ENCODE measurements around the gene REEP1.

The REEP1 gene

DNA sequence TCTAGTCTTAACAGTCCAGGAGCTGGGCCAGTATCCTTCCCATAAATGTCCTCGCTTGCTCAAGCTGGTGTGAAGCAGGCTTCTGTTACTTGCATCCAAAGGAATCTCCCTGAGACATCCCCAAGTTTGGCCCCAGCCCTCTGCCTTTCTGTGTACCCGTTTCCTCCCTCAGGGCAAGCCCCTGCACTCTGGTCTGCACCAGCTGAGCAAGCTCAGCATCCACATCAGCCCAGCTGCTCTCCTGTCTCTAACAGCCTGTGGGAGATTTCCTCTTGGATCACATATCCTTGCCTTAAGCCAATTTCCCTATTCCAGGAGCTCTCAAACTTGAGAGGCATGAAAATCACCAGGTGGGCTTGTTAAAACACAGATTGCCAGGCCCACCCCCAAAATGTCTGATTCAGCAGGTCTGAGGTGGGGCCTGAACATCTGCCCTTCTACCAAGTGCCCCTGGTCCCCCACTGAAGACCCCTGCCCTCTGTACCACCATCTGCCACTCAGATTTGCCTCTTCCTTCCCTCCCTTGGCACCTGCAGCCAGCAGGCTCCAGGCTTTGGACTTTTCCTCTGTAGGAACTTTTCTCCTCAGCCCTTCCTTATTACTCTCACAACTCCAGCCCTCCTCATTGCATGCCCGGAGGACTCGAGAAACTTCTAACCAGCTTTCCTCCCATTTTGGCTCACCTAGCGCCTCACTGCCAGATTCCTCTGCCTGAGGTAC is 32.1 kb downstream of the REEP1 start:
- no peak for DNase-seq

GRCh38 chr2:86304416-86304815 is 33.0 kb downstream of the REEP1 start:
- DNase-seq: no peak

GRCh38 chr2:86302320-86302719 is 35.1 kb downstream of the REEP1 start:
- no peak for DNase-seq

DNA sequence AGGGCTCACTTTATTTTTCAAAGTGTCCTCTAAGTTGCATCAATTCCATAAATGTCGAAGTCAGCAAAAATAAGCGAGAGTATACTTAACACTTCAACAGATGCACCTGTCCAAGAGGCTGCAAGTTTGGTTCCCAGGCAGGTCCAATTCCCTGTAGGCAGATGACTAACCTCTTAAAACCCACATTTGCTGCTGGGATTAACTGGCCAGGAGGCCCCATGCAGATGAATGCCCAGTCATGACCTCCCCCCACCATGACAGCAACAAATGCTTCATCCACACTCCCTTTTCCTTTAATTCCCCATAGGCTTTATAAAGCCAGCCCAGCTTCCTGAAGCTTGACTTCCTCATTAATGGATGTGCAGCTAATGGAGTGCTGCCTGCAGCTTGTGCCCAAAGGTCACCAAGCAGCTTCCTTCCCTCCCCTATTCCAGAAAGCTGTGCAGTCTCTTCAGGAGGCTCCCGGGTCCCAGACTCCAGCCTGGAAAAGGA is 35.7 kb downstream of the REEP1 start:
- no peak for DNase-seq

- no peak for DNase-seq
Measured at GRCh38 chr2:86301009-86301408, 36.4 kb downstream of the REEP1 start.

GRCh38 chr2:86300496-86300895 is 36.9 kb downstream of the REEP1 start:
- no peak for DNase-seq

GRCh38 chr2:86298411-86299390 is 38.7 kb downstream of the REEP1 start:
- DNase-seq: no peak

GRCh38 chr2:86297382-86298147 is 39.9 kb downstream of the REEP1 start:
- DNase-seq: peak in 1 of 5 donors; percentile 28

- no peak for DNase-seq
Measured at GRCh38 chr2:86296947-86297346, 40.5 kb downstream of the REEP1 start.

- no peak for DNase-seq
Measured at GRCh38 chr2:86295066-86295465, 42.4 kb downstream of the REEP1 start.

DNA sequence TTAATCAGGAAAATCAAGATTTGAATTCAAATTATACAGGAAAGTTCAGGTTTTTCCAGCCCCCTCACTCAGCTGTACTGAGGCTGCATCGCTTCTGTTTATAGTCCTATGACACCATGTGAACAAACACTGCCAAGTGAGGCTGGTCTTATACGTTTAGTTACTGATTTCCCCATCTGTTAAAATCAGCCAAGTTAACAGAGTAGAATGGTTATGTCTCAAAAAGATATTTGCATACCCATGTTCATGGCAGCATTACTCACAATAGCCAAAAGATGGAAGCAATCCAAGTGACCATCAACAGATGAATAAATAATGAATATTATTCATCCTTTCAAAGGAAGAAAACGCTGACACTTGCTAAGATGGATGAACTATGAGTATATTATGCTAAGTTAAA is 43.8 kb downstream of the REEP1 start:
- DNase-seq: no peak

GRCh38 chr2:86292571-86293515 is 44.6 kb downstream of the REEP1 start:
- no peak for DNase-seq

DNA sequence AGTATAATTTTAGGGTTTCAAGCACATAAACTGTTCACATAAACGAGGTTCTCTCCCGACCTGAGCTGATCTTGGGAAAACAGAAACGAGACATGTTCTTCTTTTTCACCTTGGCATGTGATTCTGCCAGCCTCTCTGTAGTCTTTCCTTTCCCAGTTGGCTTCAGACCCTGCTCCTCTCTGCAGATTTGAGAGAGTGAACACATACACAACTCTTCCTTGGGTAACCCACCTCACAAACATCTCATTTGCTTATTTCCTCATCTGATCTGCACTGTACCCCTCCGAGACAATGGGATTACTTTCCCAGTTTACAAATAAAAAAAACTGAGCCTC is 46.1 kb downstream of the REEP1 start:
- DNase-seq: no peak

GRCh38 chr2:86290596-86291327 is 46.7 kb downstream of the REEP1 start:
- no peak for DNase-seq

- DNase-seq: no peak
Measured at GRCh38 chr2:86286516-86286915, 50.9 kb downstream of the REEP1 start.

GRCh38 chr2:86285981-86286380 is 51.4 kb downstream of the REEP1 start:
- DNase-seq: no peak

GRCh38 chr2:86285571-86285970 is 51.9 kb downstream of the REEP1 start:
- no peak for DNase-seq

DNA sequence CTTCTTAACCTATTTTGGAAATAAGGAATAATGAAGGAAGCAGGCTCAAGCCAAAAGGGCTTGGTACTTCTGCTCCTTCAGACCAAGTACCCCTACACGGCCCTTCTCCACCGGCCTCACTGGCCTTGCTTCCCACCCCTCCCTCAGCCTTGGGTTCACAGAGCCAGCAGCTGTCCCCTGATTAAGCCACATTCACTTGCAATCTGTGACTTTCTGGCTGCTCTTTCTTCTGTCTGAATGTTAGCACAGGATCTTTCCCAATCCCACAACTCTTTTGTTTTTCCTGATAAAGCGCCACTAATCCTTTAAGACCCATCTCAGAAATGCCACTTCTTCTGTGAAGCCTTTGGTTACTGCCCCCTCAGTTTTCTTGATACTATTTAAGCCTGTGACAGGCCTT is 52.4 kb downstream of the REEP1 start:
- no peak for DNase-seq

DNA sequence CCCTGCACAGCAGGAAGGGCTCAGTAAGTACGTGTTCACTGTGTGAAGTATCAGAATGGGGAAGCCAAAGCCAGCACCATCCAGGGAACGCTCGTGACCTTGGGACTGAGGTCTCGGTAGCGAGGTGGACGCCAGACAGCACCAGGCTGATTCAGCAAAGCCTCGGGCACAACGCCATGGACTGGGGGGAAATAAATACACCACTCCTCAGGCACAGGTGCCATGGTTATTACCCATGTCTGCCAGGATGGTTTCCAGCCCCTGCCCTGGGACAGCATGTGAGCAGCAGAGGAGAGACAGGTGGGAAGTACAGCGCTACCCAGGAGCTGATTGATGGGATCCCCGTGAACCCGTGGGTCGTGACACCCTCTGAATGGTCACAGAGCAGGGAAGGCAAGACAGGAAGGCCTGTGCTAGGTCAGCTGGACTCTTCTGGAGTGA is 53.0 kb downstream of the REEP1 start:
- no peak for DNase-seq

- DNase-seq: no peak
Measured at GRCh38 chr2:86283411-86284030, 53.9 kb downstream of the REEP1 start.
